ENCODE measurements around the gene ZBTB7C.

The ZBTB7C gene

DNA sequence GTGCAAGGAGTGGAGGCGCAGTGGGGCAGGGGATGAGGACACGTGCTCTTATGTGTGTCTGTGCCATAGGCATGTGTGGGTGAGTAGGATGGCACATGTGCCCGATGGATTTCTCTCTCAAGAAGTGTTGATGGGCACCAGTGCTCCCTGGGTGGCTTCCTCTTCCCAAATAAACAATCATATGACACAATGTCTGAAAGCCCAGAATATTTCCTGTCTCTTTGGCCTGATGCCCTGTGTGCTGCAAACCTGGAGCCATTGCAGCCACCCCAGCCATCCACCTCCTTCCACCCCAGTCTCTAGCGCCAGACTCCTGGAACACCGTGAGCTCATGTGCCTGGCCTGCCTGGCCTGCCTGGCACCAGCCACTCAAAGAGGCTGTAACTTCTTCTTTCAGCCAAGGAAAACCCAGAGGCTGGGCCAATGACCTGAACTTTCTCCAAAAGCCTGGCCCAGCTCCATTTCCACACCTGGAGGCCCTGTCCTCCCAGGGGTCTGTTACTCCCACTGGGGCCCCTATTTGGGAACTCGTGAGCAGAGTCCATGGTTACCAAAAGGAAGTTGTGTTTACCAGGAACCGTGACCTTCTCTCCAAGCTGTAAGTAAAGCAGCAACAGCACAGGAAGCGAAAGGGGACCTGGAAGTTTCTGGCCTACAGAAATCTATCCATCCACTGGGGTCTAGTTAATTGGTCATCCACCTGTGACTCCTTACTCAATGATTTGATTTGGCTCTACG is 9.5 kb upstream of the ZBTB7C start:
- no peak for DNase-seq

DNA sequence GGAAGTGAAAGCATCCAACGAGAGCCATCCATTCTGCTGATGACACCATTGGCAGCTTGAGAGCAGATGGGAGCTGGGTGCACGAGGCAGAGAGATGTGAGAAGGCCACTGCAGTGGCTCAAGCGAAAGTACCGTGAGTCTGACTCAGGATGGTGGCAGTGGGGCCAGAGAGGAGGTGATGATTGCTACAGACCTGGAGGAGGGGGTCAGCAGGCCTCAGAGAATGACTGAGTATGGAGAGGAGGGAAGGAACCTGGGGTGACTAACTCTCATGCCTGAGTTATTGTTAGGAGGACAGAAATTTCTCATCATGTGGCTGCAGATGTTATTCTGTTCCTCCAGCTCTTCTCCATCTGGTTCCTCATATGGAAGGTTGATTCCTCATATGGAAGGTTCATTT is 8.8 kb upstream of the ZBTB7C start:
- no peak for DNase-seq

DNA sequence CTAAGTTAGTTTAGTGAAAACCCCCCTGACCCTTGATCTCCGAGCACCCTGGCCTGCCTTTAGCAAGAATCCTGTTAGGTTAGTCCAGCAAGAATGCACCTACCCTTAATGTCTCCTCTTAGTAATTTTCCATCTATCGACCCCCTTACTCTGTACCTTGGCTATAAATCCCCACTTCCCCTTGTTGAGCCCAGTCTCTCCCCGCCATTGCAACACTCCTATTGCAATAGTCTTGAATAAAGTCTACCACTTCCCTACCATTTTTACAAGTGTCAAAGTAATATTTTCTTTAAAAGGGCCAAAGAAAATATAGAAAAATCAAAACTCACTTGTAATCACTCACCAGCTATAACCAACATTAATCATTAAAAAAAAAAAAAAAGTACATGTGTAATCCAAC is 4.2 kb upstream of the ZBTB7C start:
- DNase-seq = no peak

DNA sequence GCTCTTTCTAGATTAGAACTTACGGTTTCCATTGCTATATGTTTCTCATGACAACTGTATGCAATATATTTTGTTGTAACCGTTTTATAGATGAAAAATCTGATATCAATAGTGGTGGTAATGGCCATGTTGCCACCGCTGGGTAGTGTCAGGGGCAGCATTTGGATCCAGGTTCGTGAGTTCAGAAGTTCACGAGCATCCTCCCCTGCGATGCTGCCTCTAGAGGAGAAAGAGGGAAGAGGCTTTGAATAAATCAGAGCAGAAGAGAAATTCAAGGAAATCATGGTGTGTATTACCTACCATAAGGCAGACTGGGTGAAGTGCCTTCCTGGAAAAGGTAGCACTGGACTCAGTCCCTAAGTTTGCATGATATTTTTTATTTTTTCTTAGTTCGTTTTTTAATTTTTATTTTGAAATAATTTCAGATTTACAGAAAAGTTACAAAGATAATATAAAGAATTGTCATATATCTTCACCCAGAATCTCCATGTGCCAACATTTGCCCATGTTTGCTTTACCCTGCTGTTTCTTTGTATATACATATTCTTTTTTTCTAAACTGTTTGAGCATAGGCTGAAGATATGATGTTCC is 3.3 kb upstream of the ZBTB7C start:
- no peak for DNase-seq

DNA sequence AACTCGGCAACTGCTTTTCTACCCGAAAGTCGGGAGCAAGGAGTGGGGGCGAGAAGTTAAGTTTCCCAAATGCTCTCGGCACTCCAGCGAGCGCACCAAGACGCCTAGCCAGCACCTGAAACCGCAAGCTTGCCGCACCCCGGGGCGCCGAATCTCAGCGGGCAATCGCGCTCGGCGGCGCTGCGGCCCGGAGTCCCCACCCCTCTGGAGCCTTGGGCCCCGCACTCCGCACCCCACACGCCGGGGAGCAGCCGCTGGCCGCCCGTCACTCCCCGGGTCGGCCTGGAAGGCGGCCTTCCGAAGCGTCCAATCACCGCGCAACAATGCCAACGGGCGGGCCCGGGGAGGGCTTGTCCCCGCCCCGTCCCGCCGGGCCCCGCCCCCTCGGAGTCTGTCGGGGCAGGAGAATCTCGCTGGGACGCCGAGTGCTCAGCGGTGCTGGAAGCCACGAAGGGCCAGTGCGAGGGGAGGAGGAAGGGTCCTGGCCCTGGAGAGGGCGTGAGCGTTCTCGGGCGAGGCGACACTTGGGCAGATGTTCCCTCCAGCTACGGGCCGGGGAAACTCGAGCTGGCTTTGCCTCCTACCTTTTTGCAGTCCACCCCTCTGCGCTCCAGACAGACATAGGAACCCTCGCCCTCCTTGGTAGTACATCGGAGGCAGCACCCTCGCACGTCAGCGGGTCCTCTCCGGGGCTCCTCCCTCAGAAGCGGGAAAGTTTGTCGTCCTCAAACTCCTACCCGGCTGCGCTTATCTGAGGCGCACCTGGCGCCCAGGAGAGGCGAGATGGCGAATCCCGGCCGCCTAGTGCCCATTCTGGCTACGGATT is 1.1 kb upstream of the ZBTB7C start:
- peak; percentile 76 for DNase-seq

DNA sequence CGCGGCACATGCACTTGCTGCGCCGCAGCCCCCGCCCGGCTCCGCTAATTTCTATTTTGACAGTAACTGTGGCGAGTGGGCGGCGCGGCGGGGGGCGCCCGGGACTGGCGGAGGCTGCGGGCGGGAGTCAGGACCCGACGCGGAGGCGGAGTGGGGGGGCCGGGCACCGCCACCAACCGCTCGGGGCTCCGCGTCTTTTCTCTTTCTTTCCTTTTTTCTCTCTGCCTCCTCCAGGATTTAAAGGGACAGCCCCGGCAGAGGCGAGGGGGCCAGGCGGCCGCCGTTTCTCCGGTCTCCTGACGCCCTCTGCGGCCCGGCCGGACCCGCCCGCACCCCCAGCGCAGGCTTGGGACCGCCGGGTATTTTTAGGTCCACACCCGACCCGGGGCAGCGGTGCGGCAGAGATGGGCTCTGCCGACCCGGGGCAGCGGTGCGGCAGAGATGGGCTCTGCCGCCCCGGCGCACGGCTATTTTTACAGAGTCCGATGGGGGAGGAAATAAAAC is 460 bp upstream of the ZBTB7C start:
- DNase-seq = no peak

DNA sequence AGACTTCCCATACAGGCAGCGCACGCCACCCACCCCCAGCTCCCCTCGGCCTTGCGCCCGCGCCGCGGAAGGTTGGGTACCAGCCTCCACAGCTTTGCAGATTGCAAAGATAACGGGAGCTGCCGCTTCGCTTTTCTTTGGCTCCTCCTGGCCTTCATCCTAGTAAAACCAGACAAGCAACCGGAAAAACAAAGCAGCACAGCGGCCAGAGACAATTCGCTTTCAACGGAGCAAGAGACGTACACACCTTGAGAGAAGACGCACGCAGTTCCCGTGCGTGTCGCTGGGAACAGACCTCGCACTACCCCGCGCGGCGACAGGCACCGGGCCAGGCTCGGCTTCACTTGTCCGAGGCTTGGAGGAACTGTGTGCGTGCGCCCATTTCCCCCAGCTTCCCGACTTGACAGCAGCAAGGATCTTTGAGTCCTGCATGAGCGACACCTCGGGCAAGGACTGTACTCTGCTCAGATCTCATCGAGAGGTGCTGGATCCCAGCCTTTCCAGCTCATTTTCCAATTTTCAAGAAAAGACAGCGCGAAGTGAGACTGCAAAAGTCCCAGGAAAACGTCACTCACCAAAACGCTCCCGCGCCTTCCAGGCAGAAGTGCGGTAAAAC is 964 bp downstream of the ZBTB7C start:
- no peak for DNase-seq

DNA sequence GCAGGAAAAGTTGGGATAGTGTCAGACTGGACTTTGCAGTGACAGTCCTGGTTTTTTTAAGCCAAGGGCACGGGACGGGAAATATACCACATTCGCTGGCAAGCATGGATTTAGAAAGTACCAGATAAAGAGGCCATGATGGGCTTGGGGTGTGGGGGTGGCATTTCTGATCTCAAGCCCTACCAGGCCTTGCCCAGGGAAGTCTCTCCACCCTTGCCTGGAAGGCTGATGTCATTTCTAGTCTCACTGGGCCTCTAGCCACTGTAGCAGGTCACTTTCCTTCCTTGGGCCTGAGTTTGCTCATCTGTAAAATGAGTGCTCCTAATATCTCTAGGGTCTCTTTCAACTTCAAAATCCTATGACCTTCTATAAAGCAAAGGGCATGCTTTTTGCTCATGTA is 1.8 kb downstream of the ZBTB7C start:
- DNase-seq = no peak

DNA sequence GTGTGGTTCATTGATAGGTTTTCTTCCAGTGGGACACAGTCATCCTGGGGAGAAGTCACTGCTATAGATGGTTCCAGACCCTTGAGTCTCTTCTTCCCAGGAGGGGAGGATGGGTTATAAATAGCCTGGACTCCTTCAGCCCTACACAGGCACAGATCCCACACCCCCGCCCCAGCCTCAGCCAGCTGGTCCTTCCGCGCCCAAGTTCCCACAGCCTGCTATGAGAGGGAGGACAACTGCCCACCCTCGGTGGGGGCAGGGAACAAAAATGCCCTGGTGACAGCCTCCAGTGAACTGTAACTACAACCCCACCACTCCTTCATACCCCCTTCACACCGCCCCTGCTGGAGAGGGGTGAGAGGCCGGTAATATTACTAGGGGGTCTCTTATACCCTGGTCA is 3.2 kb downstream of the ZBTB7C start:
- no peak for DNase-seq

DNA sequence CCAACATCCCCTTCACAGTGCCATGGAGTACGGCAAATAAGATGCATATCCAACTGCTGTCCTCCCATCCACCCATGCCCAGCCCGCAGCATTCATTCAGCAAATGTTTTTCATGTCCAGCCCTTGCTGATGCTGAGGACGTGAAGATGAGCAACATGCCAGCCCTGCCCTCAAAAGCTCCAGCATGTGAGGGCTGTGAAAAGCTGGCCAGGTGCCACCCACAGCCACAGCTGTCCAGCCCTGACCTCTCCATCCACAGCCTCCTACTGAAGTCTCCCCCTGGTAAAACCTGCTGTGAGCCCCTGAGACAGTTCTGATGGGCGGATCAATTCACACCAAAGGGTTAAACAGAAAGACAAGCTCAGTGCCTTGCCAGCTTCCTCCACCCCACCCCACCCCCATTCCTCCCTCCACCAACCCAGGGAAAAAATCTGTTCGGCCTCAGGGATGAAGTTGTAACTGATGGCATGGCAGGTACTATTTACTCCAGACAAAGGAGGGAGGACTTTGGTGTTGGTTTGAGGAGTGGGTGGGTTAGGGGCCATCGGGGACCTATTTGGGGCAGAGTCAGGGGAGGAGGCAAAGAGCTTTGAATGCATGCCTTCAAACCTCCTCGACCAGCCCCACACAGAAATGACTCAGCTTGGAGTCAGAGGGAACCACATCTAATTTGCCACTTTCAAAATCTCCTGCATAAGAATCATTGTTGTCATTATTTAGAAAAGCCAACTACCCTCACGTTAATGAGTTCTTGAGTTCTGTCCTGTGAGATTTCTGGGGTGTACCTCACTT is 4.3 kb downstream of the ZBTB7C start:
- peak; percentile 31 for DNase-seq

DNA sequence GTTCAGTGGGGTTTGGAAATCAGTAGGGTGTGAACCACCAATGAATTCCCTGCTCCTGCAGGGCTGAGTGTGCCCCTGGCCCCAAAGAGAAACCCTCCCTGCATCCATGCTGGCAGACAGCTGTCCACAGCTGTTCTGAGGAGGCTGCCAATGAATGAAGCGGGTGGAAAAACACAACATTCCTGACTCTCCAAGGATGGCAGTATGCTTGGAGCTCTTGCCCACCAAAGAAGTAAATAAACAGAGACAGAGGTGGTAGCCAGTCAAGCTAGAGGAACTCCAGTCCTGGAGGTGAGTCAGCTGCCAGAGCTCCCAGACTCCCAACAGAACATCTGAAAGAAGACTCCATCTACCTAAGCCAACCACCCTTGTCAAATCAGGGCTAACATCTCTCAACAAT is 6.2 kb downstream of the ZBTB7C start:
- no peak for DNase-seq

DNA sequence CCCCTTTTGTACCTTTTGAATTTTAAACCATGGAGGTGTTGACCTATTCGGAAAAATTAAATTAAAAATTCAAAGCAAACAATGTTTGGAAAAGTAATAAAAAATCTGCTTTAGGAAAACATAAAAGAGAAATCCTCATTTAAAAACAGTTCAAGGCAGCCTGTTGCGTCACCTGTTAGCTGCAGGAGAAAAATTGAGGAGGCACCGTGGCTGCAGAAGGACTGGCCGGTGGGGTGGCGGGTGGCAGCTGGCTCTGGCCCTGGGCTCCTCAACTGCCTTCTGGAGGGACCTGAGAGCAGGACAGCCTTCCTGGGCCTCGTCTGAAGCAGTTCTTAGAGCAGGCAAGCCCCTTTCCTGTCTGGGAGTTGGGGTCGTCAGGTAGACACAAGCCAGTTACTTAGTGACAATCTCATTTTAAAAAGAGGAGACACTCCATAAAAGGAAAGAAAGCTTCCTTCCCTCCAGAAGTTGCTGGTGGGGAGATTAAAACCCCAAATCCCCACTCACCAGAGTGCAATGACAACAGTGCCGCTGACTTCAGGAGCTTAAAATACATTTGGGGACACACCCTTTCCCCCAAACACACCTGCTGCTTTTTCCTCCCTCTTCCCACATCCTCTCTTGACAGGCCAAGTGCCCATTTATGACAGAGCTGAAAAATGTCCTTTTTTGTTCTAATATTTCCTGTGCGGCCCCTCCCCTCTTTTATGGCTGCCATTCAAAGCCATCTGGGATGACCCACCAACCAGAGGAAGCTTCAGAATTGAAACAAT is 9.7 kb downstream of the ZBTB7C start:
- no peak for DNase-seq

DNA sequence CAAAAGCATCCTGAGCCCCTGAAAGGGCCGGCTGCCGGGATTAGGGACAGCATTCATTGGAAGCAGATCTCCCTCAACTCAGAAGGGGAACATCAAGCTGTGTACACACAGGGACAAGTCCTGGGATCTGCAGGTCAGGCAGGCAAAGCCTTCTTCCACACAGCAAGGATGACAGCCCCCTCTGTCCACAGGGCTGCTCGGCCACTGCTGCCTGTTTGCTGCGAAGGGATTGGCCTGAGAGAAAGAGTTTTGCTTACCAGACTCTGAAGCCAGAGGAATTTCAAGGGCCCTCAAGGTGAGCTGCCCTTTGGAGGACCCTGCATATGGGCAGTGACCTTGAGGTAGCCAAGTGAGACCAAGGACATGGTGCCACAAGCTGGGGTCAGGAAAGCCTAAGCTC is 11.1 kb downstream of the ZBTB7C start:
- DNase-seq = no peak

DNA sequence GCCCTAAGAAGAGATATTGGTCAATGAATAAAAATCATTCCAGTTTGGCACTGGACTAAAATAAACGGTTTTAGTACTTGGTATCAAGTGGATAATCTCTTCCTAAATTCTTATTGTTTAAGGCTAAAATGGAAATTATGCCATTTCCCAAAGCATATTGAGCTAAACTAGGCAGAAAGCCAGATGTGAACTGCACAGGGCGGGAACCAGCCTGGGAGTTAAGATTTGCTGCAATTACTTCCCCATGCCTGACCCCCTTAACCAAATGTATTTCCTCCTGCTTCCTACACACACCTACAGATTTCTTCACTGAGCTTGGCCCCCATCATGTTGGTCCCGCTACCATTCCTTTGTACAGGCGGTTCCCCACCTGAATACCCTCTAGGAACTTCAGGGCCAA is 12.2 kb downstream of the ZBTB7C start:
- no peak for DNase-seq

DNA sequence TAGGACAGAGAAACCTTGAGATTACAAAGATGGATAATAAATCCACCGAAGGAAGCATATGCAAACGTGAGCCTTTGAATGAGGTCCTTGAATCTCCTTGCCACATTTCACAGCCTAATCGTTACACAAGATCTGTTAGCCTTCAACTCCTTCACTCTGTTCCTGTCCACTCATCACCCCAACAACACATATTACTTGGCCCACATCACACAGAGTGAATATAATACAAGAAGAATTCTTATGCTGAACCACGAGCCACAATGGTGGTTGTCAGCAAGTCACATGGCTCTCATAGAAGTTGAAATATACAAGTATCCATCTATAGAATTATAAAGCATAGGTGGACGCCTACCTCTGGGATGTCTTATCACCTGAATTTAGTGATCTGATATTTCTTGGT is 12.6 kb downstream of the ZBTB7C start:
- no peak for DNase-seq

DNA sequence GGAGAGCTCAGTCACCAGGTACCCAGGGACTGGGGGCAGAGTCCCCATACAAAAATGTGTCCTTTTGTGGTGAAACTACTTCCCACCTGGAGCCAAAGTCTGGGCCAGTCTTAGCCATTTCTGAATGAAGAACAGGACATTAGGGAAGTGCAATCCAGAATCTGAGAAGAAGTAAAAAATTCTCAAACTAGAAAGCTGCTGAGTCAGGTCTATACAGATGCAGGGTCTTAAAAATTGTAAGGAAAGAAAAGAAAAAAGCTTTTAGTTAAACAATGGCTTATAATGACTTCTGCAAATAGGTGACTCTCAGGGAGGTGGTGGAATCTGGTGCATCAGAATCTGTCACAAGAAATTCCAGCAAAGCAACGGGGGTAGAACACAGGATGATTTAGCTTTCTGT is 13.5 kb downstream of the ZBTB7C start:
- DNase-seq = no peak

DNA sequence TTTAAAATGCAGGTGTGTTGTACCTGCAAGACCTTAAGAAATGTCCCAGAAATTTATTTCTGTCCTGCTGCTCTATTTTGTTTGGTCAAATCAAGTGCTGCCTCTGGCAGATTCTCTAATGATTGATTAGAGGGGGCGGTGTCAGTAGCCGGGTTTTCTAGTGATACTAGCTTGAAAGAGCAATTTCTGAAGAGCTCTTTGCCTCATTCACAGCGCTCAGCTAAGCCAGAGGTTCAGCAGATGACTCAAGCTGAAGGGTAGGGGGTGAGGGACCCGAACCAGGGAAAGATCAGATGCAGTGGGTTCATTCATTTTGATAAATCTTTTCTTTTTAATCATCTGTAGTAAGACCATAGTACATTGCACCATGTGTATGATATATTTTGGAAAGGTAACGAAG is 15.0 kb downstream of the ZBTB7C start:
- no peak for DNase-seq

DNA sequence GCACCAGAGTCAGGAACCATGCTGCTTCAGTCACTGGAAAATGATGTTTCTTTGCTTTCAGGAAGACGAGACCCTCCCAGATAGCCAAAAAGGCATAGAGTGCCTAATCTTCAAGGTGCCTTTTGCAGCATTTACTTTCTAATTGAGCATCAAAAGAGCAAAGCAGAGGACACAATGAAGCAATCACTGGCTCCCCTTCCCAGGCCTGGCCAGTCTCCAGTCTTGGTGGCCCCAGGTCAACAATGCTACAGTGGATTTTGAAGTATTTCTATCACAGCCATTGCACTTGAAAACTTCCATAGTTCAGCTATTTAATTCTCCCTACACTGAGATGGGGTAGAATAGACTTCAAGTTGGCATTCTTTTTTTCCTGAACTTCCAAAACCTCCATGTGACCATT is 15.4 kb downstream of the ZBTB7C start:
- DNase-seq = no peak

DNA sequence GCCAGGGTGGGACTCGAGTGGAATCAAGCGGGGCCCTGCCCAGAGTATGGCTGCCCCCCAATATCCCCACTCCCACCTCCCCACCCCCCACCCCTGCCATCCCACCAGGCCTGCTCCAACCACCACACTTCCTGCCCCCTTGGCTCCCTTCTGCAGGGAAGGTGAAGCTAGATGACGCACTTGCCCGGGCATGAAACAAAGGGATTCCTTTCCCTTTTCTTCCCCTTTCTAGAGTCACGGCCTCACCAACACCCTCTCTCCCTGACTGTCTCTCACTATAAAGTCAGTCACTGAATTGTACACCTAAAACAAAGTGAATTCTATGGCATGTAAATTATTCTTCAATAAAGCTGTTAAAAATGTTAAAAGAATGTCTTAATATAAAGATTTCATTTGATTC is 16.0 kb downstream of the ZBTB7C start:
- no peak for DNase-seq

DNA sequence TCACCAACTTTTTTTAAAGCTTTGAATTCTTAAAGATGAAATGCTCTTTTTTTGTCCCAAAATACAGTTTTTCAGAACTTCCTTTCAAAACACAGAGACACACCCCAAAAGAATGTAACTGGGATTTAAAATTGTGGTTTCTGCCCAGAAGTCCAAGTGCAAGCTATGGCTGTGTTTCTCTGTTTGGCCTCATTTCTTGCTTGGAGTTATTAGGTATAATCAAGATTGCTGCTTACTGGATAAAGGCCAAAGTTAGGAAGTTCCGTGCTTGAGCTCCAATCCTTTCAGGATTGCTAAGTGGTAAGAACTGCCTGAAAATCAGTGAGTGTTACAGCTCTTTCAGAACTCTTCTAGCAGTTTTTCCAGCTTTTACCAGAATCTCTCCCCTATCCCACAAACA is 16.9 kb downstream of the ZBTB7C start:
- DNase-seq = no peak

DNA sequence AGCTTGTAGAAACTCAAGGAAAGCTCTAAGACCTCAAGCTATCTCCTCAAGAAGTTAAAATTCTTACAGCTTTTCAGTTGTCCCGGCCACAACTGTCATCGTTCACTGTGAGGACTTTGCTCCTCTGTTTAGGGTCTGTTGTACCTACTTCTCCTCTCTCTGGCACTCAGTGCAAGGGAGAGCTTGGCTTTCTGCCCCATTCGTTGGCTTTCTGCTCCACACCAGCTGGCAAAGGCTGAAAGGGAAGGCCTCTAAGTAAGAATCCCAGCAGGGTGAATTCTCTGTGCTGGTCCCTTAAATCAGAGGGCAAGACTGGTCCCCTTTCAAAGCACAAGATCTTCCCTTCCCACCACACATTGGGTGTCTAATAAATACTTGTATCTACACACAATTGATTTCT is 17.3 kb downstream of the ZBTB7C start:
- no peak for DNase-seq

DNA sequence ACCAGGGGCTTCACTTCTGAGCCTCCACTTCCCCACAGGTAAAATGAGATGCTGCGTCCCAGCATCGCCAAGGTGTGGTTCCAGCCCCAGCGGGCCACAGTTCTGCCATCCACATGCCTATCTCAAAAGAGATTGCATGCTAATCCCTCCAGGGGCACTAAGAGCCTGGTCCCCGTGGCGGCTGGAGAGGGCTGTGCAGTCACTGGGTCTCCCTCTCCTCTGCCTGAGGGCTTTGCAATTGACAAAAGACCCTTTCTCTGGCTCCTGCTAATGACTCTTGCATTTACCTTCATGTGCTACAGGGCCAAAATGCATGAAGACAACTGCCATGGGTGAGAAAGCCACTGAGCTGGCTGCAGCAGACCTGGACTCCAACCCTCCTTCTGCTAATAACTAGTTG is 18.5 kb downstream of the ZBTB7C start:
- no peak for DNase-seq

All from fibroblast of skin of abdomen (primary cell).